ENCODE results near the gene RHBDD1.

RHBDD1 gene, protein sequence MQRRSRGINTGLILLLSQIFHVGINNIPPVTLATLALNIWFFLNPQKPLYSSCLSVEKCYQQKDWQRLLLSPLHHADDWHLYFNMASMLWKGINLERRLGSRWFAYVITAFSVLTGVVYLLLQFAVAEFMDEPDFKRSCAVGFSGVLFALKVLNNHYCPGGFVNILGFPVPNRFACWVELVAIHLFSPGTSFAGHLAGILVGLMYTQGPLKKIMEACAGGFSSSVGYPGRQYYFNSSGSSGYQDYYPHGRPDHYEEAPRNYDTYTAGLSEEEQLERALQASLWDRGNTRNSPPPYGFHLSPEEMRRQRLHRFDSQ

DNA sequence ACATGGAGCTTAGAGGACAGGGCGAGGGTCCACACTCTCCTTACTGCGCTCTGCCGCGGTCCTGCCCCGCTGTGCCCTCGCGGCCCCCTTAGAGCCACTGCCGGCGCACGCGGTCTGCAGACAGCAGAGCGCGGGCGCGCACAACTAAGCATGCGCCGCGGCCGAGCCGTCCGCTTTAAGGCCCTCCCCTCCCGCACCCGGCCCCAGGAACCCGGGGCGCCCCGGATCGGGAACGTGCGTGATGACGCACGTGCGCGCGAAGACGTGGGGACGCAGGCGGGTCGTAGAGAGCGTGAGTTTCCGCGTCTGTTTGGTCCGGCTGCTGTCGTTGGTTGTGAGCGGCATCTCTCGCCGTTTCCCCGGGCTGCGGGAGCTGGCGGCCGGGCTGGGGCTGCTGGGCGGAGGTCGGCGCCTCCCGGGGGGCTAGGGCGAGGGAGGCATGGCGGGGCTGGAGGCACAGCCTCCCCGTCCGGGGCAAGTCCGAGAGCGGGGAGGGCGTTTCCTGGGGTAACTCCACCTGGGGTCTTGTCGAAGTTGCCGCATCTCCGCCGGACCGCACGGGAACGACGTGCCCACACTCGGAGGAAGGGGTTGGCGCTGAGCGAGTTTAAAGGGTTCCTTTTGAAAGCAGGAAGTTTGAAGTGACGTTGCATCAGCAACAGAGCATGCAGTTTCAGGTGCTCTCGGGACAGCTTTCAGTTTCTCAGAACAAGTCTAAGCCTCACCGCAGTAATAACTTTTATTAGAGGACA, at the start of gene RHBDD1:
Gene RHBDD1 (plus strand): TSS at position 259 of the 752 bp plus-strand sequence. CDS start 28,640 bp downstream, outside the sequence.
- peak; percentile 95 for DNase-seq

DNA sequence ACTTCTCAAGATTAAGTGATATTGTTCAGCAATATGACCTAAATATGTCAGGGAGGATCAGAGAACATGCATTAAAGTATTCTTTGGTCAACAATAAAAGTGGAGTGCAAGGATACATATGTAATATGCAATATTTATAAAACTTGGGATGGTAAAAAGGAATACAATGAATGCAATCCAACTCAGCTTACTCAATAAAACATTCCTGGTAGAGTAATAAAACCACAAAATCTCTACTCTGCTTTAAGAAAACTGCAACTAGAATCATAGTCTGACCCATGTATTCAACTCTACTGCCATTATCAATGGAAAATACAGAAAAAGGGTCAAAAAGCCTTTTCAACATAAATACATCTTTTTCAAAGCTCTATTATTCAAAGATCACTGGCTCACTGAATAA, 47.8 kb upstream of the RHBDD1 start:
- DNase-seq: no peak

DNA sequence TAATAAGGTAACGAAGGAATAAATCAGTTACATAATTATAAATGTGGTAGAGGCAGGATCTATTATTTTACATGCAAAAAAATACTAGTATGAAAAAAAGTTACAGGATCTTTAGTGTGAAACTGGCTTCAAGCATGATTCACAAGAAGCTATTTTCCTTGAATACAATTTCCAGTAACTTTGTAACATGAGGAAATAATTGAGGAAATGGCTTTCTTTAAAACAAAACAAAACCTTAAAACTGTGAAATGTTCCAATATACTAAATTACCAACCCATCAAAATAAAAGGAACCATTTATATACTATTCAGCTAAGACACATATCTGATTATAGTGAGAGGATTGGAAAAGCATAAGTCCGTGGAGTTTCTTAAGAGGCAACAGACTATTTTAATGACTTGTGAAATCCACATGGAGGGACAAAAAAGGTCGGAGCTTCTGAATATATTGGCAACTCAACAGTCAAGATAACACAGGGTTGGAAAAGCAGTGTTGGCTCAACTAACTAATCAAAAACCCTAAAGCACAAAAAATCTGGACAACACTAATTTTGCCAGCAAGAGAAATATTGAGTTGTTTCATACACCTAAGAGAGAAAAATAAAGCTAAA, 46.9 kb upstream of the RHBDD1 start:
- no peak for DNase-seq

DNA sequence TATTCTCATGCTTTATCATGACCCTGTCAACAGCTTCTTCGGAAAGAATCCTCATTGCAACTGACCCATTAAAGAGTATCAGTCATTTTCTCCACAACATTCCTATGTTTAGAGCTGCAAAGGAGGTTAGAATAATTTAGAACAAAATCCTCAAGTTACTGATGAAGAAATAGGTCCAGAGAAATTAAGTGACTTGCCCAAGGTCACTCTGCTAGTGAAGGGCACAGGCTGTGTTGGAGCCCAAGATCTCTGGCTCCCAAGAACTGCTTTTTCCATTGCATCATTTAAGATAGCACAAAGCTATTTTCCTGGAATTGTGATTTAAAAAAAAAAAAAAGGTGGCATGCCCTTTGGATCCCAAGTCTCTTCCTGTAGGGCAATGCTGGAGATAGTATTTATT, 45.8 kb upstream of the RHBDD1 start:
- no peak for DNase-seq

DNA sequence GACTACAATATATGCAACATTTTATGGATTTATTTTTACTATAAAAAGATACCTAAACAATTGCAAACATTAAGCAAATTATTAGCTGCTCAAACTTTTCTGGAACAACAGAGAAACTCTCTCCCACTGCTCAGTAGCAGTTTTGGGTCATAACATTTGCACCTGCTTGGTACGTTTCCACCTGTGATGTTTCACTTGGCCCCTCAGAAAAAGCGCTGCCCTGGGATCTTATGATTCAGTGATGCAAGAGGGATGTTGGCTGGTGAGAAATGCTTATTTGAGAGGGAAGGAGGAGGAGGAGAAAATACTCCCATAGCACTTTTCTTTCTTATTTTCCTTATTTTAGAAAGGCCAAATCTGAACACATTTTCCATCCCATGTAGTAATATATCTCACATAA, 45.4 kb upstream of the RHBDD1 start:
- no peak for DNase-seq

- no peak for DNase-seq
Measured at GRCh38 chr2:226791056-226791486, 44.8 kb upstream of the RHBDD1 start.

GRCh38 chr2:226791487-226792081, 44.3 kb upstream of the RHBDD1 start:
- DNase-seq: peak; percentile 92

DNA sequence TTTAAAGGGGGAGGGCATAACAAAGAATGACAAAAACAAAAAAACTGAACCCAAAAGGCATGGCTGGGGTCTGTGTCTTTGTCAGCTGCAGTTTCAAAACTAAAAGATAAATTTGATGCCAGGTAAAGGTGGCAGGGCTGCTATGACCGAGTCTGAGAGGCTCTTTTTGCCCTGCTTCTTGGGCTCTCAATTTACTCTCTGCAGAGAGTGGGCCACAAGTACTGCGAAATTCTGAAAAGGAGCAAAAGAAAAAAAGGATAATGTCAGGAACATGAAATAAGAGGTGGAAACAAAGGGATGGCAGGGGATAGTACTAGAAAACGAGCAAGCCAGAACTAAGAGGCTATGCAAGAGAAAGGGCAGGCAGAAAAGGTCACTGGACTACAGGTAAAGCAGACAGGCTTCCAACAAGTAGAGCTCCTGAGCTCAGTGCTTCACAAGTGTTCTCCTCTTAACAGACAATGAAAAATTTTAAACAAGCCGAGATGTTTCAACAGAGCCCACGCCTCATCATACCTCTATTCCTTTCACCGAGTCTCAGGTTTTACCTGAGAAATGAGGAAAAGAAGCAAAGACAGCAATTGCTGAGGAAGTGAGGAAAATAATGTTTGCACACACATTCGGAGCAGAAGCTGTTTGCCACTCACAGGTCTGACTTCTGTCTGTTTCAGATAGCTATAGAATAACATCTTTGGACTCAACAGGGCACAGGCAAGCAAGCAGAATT, 43.5 kb upstream of the RHBDD1 start:
- no peak for DNase-seq

GRCh38 chr2:226793646-226794045, 42.2 kb upstream of the RHBDD1 start:
- no peak for DNase-seq

DNA sequence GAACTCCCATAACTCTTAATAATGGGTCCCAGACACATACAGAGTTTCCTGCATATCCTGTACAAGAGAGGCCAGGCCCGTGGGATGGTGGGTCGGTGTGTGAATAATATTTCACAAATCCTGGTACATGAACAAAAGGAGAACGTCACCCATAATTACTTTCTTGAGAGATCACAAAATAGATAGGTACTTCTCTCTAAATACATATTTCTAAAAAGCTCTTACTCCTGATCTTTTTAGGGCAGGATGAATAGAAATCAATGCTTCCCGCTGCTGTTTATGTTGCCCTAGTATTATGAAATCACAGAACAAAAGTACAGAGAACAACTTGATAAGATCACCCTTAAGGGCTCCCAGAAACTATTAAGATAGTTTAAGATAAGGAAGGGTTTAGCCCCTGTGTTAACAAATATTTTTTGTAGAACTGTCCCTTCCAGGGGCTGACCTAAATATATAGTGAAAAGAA, 41.6 kb upstream of the RHBDD1 start:
- no peak for DNase-seq

DNA sequence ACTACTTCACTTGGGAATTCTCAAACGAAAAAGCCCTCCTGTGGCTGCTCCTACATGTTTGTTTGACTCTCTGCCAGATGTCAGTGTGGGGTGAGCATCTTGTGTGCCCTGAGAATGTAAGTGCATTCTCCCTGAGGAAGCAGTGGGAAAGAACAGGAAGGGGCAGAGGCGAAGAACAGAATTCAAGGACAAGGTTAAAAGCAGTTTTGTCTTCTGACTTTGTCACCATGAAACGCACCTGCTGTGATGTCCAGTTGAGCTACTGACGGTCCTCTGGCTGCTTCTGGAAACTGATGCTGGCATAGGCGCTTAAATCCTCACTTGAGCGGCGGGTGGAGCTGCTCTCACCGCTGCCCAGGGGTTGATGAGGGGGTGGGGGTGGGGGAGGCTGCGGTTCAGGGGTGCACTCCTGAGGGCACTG, 41.1 kb upstream of the RHBDD1 start:
- no peak for DNase-seq

DNA sequence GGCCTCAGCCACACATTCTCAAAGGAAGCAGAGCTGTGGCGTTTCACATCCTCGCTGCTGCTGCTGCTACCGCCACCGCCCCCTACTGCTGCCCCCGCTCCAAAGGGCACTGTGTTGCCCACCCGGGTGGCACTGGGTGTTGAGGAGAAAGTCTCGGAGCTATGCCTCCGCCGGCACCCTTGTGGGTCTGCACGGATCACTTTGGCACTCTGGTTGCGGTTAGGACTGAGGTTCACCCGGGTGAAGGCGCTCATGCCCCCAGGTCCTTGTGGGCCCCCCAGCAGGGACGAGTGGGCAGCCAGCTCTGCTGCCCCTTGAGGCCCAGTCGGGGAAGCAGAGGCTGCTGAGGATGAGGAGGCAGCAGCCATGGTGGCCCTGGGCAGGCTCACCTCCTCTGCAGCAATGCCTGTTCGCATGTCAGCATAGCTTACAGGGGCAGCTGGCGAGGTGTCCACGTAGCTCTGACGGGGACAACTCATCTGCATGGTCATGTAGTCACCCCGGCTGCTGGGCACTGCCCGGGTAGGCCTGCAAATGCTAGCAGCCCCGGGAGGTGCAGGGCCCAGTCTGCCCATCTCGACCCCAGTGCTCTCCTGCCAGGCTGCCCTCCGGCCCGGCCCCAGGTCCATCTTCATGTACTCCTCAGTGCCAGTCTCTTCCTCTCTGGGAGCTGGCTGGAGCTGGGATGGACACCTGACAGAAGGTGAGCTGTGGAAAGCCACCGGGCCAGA, 40.4 kb upstream of the RHBDD1 start:
- DNase-seq: no peak

GRCh38 chr2:226796012-226796839, 39.6 kb upstream of the RHBDD1 start:
- no peak for DNase-seq

DNA sequence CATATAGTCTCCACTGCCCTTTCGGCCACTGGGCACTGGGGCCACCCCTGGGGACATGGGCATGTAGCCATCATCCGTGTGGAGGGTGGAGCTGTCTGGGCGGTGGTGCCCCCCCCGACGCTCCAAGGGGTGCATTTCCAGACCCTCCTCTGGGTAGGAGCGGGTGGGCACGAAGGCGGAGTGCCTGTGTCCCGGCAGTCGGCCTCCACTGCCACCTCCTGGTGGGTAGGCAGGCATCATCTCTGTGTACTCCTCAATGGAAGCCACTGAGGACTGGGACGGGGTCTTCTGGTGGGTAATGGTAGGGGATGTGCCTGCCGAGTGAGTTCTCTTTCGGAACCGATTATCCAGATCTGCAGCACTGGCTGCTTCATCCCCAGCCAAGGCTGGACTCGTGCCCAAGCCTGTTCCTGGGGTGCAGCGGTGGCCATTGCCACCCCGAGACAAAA, 39.0 kb upstream of the RHBDD1 start:
- DNase-seq: no peak

GRCh38 chr2:226797289-226797988, 38.4 kb upstream of the RHBDD1 start:
- no peak for DNase-seq

GRCh38 chr2:226797989-226798421, 37.8 kb upstream of the RHBDD1 start:
- no peak for DNase-seq

DNA sequence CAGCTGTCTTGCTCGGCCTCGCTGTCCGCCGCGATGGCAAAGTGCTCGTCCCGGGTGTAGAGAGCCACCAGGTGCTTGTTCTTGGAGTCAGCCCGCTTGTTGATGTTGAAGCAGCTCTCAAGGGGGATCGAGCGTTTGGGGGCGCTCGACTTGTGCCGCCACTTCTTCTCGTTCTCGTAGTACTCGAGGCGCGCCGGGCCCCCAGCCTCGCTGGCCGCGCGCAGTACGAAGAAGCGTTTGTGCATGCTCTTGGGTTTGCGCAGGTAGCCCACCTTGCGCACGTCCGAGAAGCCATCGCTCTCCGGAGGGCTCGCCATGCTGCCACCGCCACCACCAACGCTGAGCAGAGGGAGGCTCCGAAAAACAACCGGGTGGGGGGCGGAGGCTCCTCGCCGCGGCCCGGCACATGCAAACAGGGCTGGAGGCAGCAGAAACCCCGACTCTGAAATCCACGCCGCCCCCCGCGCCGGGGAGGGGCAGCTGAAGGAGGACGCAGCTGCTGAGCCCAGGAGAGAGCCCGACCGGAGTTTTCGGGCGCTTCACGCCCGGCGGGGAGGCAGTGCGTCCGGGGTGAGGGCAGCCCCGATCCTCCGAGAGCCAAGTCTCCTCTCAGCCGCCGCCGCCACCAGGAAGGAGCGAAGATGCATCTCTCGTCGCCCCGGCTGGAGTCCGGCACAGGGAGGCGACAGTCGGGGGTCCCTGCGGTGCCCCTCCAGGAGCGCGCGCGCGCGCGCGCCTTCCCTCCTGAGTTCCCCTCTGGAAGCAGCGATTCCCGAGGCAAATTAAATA, 37.2 kb upstream of the RHBDD1 start:
- DNase-seq: peak; percentile 46

DNA sequence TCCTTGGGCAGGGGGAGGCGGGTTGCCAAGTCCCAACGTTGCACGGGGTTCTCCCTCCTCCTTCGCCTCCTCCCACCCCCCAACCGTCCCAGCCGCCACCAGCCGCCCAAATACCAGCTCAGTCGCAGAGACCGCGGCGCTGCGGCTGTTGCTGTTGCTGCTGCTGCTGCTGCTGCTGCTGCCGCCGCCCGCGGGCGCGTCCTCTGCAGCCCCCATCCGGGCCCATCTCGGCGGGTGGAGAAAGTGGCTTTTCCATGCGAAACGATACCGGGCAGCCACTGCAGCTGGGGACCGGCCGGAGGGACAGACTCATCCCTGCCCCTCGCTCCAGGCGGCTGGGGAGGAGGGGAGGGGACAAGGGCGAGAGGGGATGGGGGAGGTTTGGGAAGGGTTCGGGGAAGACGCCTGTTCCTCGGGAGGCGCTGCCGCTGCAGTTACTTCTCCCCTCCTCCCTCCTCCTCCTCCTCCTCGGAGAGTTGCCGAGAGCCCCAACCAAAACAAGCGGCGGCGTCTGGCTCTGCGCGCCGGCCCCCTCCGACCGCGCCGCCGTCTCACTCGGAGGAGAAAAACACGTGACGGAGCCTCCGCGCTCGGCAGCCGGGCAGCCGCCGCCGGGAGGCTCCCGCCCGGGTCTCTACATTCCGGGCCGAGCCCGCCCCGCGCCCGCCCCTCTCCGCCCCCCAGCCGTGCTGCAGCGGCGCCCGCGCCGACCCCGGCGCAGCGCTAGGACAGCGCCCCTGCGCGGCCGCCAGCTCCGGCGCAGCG, 36.5 kb upstream of the RHBDD1 start, which contains the start of gene IRS1:
Gene IRS1 (minus strand): TSS at position 610 of the 765 bp plus-strand sequence. CDS start 1,082 bp downstream, outside the sequence.
- DNase-seq: peak; percentile 58
